HK-2 (cell line): Measurements from ENCODE around the gene DAD1.
"Not testable (repeated sequence)": the region's sequence is repeated elsewhere in the genome, so short reads cannot be mapped to it uniquely, and the experiment has no call there.

Experiments
- DNase-seq: peaks from one replicate; pipeline ENCODE4 v3.0.0-alpha.2; 2018; ENCODE audit not compliant: unreplicated experiment

DAD1 gene

GRCh38 chr14:22553445-22553844 is 35.6 kb downstream of the DAD1 start:
- DNase-seq: no peak

DNA sequence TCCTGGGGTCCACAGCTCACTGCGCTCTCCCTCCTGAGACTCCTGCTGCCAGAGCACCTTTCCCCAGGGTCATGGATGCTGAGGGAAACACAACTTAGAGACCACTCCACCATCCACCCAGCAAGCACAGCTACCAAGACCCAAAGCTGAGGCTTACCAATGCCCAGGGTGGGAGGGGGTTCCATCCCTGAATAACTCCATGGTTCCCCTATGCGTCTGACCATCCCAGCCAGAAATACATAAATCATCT is 36.3 kb downstream of the DAD1 start:
- no peak for DNase-seq

DNA sequence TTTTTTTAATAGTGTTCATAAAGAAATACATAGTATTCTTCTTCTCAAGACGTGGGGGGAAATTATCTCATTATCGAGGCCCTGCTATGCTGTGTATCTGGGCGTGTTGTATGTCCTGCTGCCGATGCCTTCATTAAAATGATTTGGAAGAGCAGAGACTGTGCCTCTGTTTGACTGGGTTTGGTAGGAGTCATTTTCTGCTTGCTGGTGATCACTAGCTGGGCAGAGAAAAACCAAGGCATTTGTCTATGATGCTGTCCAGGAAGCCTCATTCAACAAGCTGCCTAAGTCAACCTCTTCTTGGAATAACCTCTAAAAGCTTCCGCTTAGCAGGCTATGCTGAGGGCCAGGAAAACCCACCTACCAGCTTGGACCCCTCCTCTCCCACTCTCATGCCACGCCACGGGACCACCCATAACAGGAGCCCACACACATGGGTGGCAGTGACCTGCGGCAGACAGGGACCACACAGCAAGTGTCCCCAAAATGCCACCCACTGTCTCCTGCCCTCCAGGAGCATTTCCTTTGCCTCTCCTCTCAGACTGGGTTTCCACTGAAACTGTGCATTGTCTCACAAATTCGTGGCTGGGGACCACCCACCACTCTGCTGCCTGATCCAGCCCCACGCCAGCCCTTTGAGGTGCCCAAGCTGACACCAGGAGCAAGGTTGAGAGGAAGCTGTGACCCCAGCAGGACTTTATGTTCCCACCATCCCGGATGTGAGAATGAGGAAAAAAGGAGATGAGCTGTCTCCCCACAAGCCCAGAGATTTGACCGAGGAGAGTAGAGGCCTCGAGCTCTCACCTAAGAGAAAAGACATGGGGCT is 36.8 kb downstream of the DAD1 start:
- no peak for DNase-seq

DNA sequence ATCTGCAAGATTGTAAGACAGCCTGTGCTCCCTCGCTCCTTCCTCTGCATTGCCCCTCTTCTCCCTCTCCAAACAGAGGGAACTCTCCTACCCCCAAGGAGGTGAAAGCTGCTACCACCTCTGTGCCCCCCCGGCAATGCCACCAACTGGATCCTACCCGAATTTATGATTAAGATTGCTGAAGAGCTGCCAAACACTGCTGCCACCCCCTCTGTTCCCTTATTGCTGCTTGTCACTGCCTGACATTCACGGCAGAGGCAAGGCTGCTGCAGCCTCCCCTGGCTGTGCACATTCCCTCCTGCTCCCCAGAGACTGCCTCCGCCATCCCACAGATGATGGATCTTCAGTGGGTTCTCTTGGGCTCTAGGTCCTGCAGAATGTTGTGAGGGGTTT is 37.4 kb downstream of the DAD1 start:
- no peak for DNase-seq

DNA sequence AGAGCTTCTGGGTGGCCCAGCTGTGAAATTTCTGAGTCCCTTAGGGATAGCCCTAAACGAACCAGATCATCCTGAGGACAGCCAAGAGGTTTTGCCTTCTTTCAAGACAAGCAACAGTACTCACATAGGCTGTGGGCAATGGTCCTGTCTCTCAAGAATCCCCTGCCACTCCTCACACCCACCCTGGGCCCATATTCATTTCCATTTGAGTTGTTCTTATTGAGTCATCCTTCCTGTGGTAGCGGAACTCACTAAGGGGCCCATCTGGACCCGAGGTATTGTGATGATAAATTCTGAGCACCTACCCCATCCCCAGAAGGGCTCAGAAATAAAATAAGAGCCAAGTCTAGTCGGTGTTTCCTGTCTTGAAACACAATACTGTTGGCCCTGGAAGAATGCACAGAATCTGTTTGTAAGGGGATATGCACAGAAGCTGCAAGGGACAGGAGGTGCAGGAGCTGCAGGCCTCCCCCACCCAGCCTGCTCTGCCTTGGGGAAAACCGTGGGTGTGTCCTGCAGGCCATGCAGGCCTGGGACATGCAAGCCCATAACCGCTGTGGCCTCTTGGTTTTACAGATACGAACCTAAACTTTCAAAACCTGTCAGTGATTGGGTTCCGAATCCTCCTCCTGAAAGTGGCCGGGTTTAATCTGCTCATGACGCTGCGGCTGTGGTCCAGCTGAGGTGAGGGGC is 38.9 kb downstream of the DAD1 start:
- no peak for DNase-seq

- DNase-seq: no peak
These were observed 39.6 kb downstream of the DAD1 start for GRCh38 chr14:22549324-22549962.

DNA sequence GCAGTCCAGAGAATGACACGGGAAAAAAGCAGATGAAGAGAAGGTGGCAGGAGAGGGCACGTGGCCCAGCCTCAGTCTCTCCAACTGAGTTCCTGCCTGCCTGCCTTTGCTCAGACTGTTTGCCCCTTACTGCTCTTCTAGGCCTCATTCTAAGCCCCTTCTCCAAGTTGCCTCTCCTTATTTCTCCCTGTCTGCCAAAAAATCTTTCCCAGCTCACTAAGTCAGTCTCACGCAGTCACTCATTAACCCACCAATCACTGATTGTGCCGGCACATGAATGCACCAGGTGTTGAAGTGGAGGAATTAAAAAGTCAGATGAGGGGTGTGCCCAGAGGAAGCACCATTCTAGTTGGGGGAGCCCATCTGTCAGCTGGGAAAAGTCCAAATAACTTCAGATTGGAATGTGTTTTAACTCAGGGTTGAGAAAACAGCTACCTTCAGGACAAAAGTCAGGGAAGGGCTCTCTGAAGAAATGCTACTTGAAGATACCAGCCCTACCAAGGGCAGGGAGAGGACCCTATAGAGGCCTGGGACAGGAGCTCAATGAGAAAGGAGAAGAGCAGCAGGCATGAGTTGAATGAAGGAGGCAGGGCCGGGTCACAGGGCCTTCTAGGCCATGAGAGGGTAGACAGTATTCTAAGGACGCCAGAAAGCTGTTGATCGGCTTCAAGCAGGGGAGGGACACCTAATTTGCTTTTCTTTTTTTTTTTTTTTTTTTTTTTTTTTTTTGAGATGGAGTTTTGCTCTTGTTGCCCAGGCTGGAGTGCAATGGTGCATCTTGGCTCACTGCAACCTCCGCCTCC is 40.9 kb downstream of the DAD1 start:
- DNase-seq: no peak

DNA sequence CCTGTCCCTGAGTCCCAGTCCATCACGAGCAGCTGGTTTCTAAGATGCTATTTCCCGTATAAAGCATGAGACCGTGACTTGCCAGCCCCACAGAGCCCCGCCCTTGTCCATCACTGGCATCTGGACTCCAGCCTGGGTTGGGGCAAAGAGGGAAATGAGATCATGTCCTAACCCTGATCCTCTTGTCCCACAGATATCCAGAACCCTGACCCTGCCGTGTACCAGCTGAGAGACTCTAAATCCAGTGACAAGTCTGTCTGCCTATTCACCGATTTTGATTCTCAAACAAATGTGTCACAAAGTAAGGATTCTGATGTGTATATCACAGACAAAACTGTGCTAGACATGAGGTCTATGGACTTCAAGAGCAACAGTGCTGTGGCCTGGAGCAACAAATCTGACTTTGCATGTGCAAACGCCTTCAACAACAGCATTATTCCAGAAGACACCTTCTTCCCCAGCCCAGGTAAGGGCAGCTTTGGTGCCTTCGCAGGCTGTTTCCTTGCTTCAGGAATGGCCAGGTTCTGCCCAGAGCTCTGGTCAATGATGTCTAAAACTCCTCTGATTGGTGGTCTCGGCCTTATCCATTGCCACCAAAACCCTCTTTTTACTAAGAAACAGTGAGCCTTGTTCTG is 41.6 kb downstream of the DAD1 start:
- DNase-seq: no peak

DNA sequence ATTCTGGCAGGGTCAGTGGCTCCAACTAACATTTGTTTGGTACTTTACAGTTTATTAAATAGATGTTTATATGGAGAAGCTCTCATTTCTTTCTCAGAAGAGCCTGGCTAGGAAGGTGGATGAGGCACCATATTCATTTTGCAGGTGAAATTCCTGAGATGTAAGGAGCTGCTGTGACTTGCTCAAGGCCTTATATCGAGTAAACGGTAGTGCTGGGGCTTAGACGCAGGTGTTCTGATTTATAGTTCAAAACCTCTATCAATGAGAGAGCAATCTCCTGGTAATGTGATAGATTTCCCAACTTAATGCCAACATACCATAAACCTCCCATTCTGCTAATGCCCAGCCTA is 42.3 kb downstream of the DAD1 start:
- DNase-seq: no peak

- no peak for DNase-seq
These were observed 42.9 kb downstream of the DAD1 start for GRCh38 chr14:22545842-22546721.

GRCh38 chr14:22544881-22545420 is 44.1 kb downstream of the DAD1 start:
- no peak for DNase-seq

DNA sequence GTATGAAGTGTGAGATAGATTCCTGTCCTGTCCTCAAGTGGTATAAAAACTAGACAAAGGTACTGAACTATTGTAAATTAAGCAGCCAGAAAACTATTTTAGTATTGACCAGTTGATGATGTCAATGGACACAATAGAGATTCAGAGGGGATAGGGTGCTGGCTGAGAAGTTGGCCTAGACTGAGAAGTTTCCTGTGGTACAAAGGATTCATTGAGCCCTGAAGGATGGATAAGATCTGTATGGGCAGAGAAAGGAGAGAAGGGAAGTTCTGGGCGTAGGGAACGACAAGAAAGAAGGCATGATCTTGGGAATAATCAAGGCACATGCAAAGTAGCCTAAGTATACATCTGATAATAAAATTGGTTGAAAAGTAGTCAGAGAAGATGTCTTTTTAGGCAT is 44.6 kb downstream of the DAD1 start:
- DNase-seq: no peak

DNA sequence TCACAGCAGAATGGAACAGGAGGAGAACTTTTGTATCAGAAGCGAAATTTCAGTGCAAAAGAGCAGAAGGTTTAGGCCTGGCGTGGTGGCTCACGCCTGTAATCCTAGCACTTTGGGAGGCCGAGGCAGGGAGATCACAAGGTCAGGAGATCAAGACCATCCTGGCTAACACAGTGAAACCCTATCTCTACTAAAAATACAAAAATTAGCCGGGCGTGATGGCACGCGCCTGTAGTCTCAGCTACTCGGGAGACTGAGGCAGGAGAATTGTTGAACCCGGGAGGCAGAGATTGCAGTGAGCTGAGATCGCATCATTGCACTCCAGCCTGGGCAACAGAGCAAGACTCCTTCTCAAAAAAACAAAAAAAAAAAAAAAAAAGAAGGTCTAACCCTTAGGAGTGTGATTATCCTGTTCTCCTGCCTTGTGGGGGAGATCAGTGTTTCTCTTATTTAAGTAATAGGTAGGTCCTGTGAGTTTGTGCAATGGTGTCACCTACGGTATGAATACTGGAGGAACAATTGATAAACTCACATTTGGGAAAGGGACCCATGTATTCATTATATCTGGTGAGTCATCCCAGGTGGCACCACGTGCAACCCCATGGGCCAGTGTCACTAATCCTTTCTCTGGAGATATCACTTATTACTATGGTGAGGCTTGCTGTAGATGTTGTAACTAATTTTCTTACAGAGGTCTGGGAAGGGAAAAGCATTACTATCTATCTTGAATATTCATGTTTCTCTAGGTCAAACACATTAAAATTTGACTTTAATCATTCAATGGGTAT is 45.3 kb downstream of the DAD1 start:
- DNase-seq: not testable (repeated sequence)

- no peak for DNase-seq
These were observed 46.7 kb downstream of the DAD1 start for GRCh38 chr14:22542360-22542759.

DNA sequence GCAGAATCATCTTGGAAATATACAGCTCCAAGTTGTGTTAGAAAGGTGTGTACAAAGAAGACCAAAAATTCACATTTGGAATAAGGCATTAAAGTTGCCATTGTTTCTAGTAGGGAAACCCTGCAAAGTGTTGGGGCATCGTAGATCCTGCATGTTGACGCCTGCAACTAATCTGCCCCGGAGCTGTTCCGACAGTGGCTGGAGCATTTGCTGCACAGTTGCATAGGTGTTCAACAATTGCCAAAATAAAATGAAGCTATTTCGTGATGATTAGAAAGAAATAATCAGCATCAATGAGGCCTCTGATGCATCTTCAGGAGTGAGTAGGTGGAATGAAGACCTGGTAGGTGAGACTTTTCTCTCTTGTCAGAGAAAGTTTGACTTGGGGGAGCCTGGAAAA is 47.3 kb downstream of the DAD1 start:
- no peak for DNase-seq

DNA sequence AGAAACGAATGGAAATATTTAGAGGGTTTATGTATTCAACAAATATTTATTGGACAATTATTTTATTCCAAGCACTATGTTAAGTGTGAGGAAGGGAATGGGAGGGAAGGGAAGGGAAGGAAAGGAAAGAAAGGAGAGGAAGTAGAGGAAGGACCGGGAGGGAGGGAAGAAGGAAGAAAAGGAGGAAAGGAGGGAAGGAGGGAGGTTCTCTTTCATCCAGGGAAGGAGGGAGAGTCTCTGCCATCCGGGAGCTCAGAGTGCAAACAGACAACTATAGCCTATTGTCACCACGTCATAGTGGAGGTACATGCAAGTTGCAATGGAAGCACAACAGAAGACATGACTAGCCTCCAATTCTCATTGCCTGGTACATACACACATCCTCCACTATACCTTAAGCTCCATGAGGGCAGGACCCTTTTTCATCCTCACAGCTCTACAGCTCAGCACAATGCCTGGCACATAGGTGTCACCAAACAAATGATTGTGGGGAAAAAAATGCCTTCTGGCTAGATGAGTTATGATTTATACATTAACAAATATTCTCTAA is 48.1 kb downstream of the DAD1 start:
- DNase-seq: no peak

- DNase-seq: no peak
These were observed 48.7 kb downstream of the DAD1 start for GRCh38 chr14:22540293-22540692.

DNA sequence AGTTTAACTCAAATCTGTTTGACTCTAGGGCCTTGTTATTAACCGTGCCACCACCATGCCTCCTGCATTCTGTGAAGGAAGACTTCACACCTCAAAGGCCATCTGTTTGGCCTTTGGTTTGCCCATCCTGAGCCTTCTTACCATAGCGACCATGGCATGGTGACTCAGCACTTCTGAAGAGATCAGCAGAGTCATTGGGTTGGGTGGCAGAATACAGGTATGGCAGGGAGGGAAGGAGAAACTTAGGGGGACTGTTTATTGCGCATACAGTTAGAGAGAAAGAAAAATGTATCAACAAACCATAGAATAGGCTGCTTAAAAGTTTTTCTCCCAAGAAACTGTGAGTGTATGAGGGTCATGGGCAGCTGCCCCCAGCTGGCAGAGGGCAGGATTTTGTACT is 49.2 kb downstream of the DAD1 start:
- DNase-seq: no peak

GRCh38 chr14:22538671-22539228 is 50.3 kb downstream of the DAD1 start:
- no peak for DNase-seq
